ENCODE data around the gene SPRED2.

- TF ChIP-seq POLR2A (IDR thresholded peaks at IDR 0.05) (no peak), CTCF (IDR thresholded peaks at IDR 0.05) (no peak)
These were observed 39.0 kb upstream of the SPRED2 start for GRCh38 chr2:65471409-65471808.

Data from vagina (tissue), 2 donors.